Erythroblast (primary cell): ENCODE data around the gene WNT3.

Source experiments
- GATA1 ChIP-seq: IDR thresholded peaks from 2 replicates; pipeline ENCODE4 v1.6.1; 2011; ENCODE audit warnings: low read depth, mild to moderate bottlenecking, control low read depth, low read length, moderate library complexity
- POLR2A ChIP-seq: IDR thresholded peaks from 2 replicates; pipeline ENCODE4 v1.6.1; 2011; ENCODE audit warnings: mild to moderate bottlenecking, low read length

GRCh38 chr17:46790216-46790615, 28.3 kb downstream of the WNT3 start:
- no peak for TF ChIP-seq POLR2A
- no peak for TF ChIP-seq GATA1
